ENCODE measurements around the gene JARID2. TPM values are rescaled to one million over a fixed set of nuclear protein-coding genes. Genes with fewer than 3 reads are reported as not detected.

JARID2 gene
- total and polyA plus RNA-seq, 2 of the 8 experiments (the other 6 are each of a cell fraction or from before 2014, with no cell fraction given): 60.1 to 239 TPM

DNA sequence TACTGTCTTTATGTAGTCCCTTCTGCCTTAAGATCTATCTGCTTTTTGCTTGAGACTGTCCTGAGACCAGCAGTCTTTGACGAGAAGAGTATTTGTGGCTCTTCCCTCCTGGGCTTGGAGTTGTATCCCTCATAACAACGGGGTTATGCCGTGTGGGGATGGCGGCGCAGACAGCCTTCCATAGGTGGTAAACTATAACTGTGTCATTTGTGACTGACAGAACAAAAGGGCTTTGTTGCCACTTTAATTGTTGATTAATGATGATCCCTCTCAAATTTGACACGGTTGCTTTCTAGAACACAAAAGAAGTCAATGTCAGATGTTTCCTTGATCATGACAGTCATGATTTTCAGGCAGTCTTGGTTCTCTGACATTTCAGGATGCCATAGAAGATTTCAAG lies 196.6 kb downstream of the JARID2 start:
- 89% methylated on average over 6 of the region's 6 CpGs; no CpG with 5 or more reads in 1 of the 2 experiments for WGBS, 2 experiments (ENCODE audit: extremely low coverage in 1 of 2, insufficient coverage in 1 of 2, insufficient read length in 1 of 2, insufficient replicate concordance in 2 of 2, low coverage in 1 of 2, low lambda C conversion rate in 2 of 2, missing lambda C conversion rate in 1 of 2)
- FAIRE-seq (no peak), DNase-seq (ENCODE audit: low read depth in 1 of 2, low spot score in 2 of 2) (no peak)
- no peak overlapping the region for H2BK5ac ChIP-seq (ENCODE audit: low read depth, low read length)
- no peak overlapping the region for H2AK5ac ChIP-seq (ENCODE audit: low read depth, low read length)
- no peak overlapping the region for H3K27ac ChIP-seq (ENCODE audit: low read depth, low read length)
- no peak overlapping the region for H4K8ac ChIP-seq (ENCODE audit: extremely low read depth, insufficient read depth, low read length)
- CTCF ChIA-PET (ENCODE audit: partially characterized antibody): interaction anchor here (1.0 to 3.8 kb wide), 7 partner anchors 11 to 53 kb away, joined by 3 to 21 read pairs (median 10); no protein-coding TSS in a partner anchor
- peaks cover 0 to 6% (median 0%) of the 10 kb centered on the region in 4 experiments; a peak in 1 of 8 replicates for H3K36me3 ChIP-seq (ENCODE audit: control insufficient read depth in 2 of 4, insufficient read depth in 4 of 4, low read length in 3 of 4)
- peaks cover 6 to 40% (median 28%) of the 10 kb centered on the region in 4 experiments; a peak in 6 of 7 replicates for H3K4me1 ChIP-seq (replicated peaks in 1 of 4; ENCODE audit: control insufficient read depth in 3 of 4, insufficient read depth in 4 of 4, low read length in 3 of 4)
- H4K91ac ChIP-seq (replicated peaks; ENCODE audit: insufficient read length, low read length): no peak overlapping the region
- POLR2A ChIA-PET (ENCODE audit: partially characterized antibody): no interaction called here
- no peak overlapping the region for H3K56ac ChIP-seq (replicated peaks; ENCODE audit: insufficient read length, low read depth, low read length)
- H3K23me2 ChIP-seq (ENCODE audit: low read depth, low read length): no peaks in the 10 kb centered on the region
- no peak overlapping the region for H3K9ac ChIP-seq (replicated peaks in 1 of 4; ENCODE audit: extremely low read depth in 1 of 4, low read depth in 3 of 4, low read length in 3 of 4)
- H2AFZ ChIP-seq (ENCODE audit: low read length): no peak overlapping the region
- H3K79me2 ChIP-seq (ENCODE audit: control insufficient read depth in 1 of 2, insufficient read depth in 2 of 2, low read length in 2 of 2): peaks cover 64 to 100% of the 10 kb centered on the region in 2 experiments
- peaks cover 50 to 72% of the 10 kb centered on the region in 2 experiments for H4K20me1 ChIP-seq (replicated peaks in 1 of 2; ENCODE audit: control insufficient read depth in 1 of 2, insufficient read depth in 2 of 2, low read length in 2 of 2)
- H3K4me2 ChIP-seq (ENCODE audit: insufficient read depth in 1 of 2, low read depth in 2 of 2, low read length in 2 of 2): no peak overlapping the region
- H2BK20ac ChIP-seq (ENCODE audit: low read length): no peak overlapping the region
- H3K9me3 ChIP-seq (ENCODE audit: insufficient read depth in 2 of 2, low read depth in 1 of 2, low read length in 1 of 2): no peaks in the 10 kb centered on the region
- no peak overlapping the region for H2BK15ac ChIP-seq (ENCODE audit: low read length)
- peaks cover 25% of the 10 kb centered on the region for H3K79me1 ChIP-seq (ENCODE audit: low read depth, low read length)
- H2BK12ac ChIP-seq (ENCODE audit: low read depth, low read length): no peak overlapping the region
- H2BK120ac ChIP-seq (replicated peaks; ENCODE audit: low read depth, low read length): no peak overlapping the region
- no peak overlapping the region for H3K18ac ChIP-seq (ENCODE audit: extremely low read depth, low read length)
- H3K14ac ChIP-seq (ENCODE audit: insufficient read length): no peak overlapping the region
- no peak overlapping the region for H3K4ac ChIP-seq (replicated peaks; ENCODE audit: insufficient read length, low read depth, low read length)
- H3K4me3 ChIP-seq (ENCODE audit: extremely low read depth in 1 of 4, insufficient read depth in 2 of 4, low read depth in 3 of 4, low read length in 4 of 4): no peak overlapping the region
- H4K5ac ChIP-seq (ENCODE audit: insufficient read length, low read depth, low read length): no peak overlapping the region
- no peaks in the 10 kb centered on the region for H3K27me3 ChIP-seq (replicated peaks in 1 of 4; ENCODE audit: control insufficient read depth in 3 of 4, extremely low read depth in 1 of 4, insufficient read depth in 3 of 4, low read length in 3 of 4)
- no peak overlapping the region for H3K23ac ChIP-seq (ENCODE audit: insufficient read length)
- TF ChIP-seq CHD1 (IDR thresholded peaks at IDR 0.05; ENCODE audit: low read depth, low read length): no peak
- TF ChIP-seq POU5F1 (IDR thresholded peaks at IDR 0.05; ENCODE audit: low read depth, low read length): no peak
- no peak for TF ChIP-seq SIRT6 (IDR thresholded peaks at IDR 0.05; ENCODE audit: low read length)
- no peak for TF ChIP-seq SUZ12 (IDR thresholded peaks at IDR 0.05; ENCODE audit: low read length)
- no peak for TF ChIP-seq BACH1 (IDR thresholded peaks at IDR 0.05; ENCODE audit: low read length)
- TF ChIP-seq TBP (IDR thresholded peaks at IDR 0.05; ENCODE audit: low read depth, low read length): no peak
- no peak for TF ChIP-seq PHF8 (conservative IDR thresholded peaks at IDR 0.05; ENCODE audit: low read depth, low read length)
- TF ChIP-seq JUND (IDR thresholded peaks at IDR 0.05; ENCODE audit: low read length): no peak
- TF ChIP-seq GTF2F1 (IDR thresholded peaks at IDR 0.05; ENCODE audit: borderline replicate concordance, low read depth, low read length): no peak
- TF ChIP-seq TAF1 (IDR thresholded peaks at IDR 0.05; ENCODE audit: low read depth, low read length): no peak
- no peak for TF ChIP-seq EP300 (IDR thresholded peaks at IDR 0.05; ENCODE audit: borderline replicate concordance in 1 of 2, low read depth in 2 of 2, low read length in 2 of 2)
- TF ChIP-seq EGR1 (IDR thresholded peaks at IDR 0.05; ENCODE audit: borderline replicate concordance, low read depth, low read length): no peak
- TF ChIP-seq RAD21 (IDR thresholded peaks at IDR 0.05 in 1 of 2, conservative IDR thresholded peaks at IDR 0.05 in 1 of 2; ENCODE audit: low read depth in 2 of 2, low read length in 2 of 2): no peak
- no peak for TF ChIP-seq CREB1 (IDR thresholded peaks at IDR 0.05)
- no peak for TF ChIP-seq SP2 (IDR thresholded peaks at IDR 0.05; ENCODE audit: low read length)
- TF ChIP-seq POLR2A (IDR thresholded peaks at IDR 0.05; ENCODE audit: control extremely low read depth in 1 of 2, low read depth in 2 of 2, low read length in 2 of 2): no peak
